A204.1 (cell line): ENCODE measurements around the gene YIF1A.
"Not testable (repeated sequence)": the region's sequence is repeated elsewhere in the genome, so short reads cannot be mapped to it uniquely, and the experiment has no call there.

Experiments used
- FAIRE-seq: peaks from 2 replicates; lab custom pipeline; 2012; peaks lifted over from hg19 to GRCh38; lab: Jason Lieb, UNC

Gene YIF1A

GRCh38 chr11:66326261-66327111 is 37.5 kb upstream of the YIF1A start:
- FAIRE-seq, result no peak

- no peak for FAIRE-seq
These were observed 36.3 kb upstream of the YIF1A start for GRCh38 chr11:66325263-66325671.

- FAIRE-seq, result no peak
These were observed 35.7 kb upstream of the YIF1A start for GRCh38 chr11:66324664-66325063.

GRCh38 chr11:66323684-66324083 is 34.7 kb upstream of the YIF1A start:
- FAIRE-seq, result no peak

GRCh38 chr11:66322732-66323427 is 33.9 kb upstream of the YIF1A start:
- FAIRE-seq, result no peak

- no peak for FAIRE-seq
These were observed 32.7 kb upstream of the YIF1A start for GRCh38 chr11:66321606-66322005.

GRCh38 chr11:66320748-66321147 is 31.8 kb upstream of the YIF1A start:
- not testable (repeated sequence) for FAIRE-seq

GRCh38 chr11:66320289-66320688 is 31.3 kb upstream of the YIF1A start:
- FAIRE-seq, result not testable (repeated sequence)

- no peak for FAIRE-seq
These were observed 29.6 kb upstream of the YIF1A start for GRCh38 chr11:66318600-66318970.

- FAIRE-seq, result no peak
These were observed 29.0 kb upstream of the YIF1A start for GRCh38 chr11:66317723-66318599.

- no peak for FAIRE-seq
These were observed 28.4 kb upstream of the YIF1A start for GRCh38 chr11:66317322-66317722.

- FAIRE-seq, result no peak
These were observed 27.9 kb upstream of the YIF1A start, which contains the start of gene CD248 for GRCh38 chr11:66316849-66317251. Gene CD248, minus strand, starts transcription at chr11:66317044. Its CDS starts 17 bp downstream, at chr11:66317027.

- FAIRE-seq, result no peak
These were observed 27.2 kb upstream of the YIF1A start for GRCh38 chr11:66315921-66316811.

- FAIRE-seq, result no peak
These were observed 26.5 kb upstream of the YIF1A start for GRCh38 chr11:66315498-66315885.

- no peak for FAIRE-seq
These were observed 25.9 kb upstream of the YIF1A start for GRCh38 chr11:66314561-66315497.

- FAIRE-seq, result no peak
These were observed 25.2 kb upstream of the YIF1A start for GRCh38 chr11:66314186-66314501.

- FAIRE-seq, result no peak
These were observed 24.6 kb upstream of the YIF1A start for GRCh38 chr11:66313321-66314185.

GRCh38 chr11:66312549-66313320 is 23.8 kb upstream of the YIF1A start:
- no peak for FAIRE-seq
